Activated CD4-positive, alpha-beta T cell treated with anti-CD3 and anti-CD28 coated beads, Interleukin-2, amount 50 U/mL, for 16 hours (primary cell): ENCODE data around the gene ANKRD34C.

Experiments
- DNase-seq: peaks from one replicate; pipeline ENCODE4 v3.0.0-alpha.2; 2020

The ANKRD34C gene

GRCh38 chr15:79282371-79283251 is at the start of gene ANKRD34C:
Gene ANKRD34C, plus strand, starts transcription at chr15:79282722. Its CDS starts 10,563 bp downstream, at chr15:79293285.
- no peak for DNase-seq

DNA sequence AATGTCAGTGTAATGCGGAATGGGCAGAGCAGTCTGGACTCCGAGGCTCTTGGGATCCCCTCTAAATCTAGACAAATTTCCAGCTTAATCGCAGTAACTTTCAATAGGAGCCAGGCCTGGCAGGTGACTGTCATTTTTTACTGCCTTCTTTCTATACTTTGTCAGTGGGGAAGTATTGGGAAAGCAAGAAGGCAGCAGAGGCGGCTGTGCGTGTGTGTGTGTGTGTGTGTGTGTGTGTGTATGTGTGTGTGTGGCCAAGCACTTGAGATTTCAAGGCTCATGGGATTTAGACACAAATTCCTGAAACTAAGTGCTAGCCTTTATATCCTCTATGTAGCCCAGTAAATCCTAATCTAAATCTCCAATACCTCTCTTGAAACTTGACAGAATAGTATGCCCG is 49.3 kb upstream of the ANKRD34C start:
- no peak for DNase-seq

- DNase-seq: no peak
These were observed 42.5 kb upstream of the ANKRD34C start for GRCh38 chr15:79240036-79240435.

- DNase-seq: no peak
These were observed 38.8 kb upstream of the ANKRD34C start for GRCh38 chr15:79243723-79244122.

- no peak for DNase-seq
These were observed 37.6 kb upstream of the ANKRD34C start for GRCh38 chr15:79244876-79245275.

- no peak for DNase-seq
These were observed 34.3 kb upstream of the ANKRD34C start for GRCh38 chr15:79248183-79248582.

DNA sequence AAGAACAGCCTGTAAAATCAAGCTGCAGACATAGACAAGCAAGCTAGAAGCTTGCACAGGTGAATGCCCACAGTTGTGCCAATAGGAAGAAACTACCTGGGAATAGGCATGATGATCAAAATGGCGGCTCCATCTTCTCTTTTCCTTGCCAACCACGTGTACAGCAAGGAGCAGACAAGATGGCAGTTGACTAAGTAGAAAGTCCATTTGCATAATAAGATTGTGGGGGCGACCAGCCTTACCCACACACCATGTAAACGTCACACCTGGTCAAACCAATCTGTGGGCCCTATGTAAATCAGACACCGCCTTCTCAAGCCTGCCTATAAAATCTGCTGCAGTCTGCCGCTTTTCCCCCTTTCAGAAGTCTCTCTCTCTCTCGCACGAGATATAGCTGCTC is 25.1 kb upstream of the ANKRD34C start:
- DNase-seq: no peak

GRCh38 chr15:79261836-79262235 is 20.7 kb upstream of the ANKRD34C start:
- DNase-seq: no peak

- no peak for DNase-seq
These were observed 17.4 kb upstream of the ANKRD34C start for GRCh38 chr15:79265167-79265566.

DNA sequence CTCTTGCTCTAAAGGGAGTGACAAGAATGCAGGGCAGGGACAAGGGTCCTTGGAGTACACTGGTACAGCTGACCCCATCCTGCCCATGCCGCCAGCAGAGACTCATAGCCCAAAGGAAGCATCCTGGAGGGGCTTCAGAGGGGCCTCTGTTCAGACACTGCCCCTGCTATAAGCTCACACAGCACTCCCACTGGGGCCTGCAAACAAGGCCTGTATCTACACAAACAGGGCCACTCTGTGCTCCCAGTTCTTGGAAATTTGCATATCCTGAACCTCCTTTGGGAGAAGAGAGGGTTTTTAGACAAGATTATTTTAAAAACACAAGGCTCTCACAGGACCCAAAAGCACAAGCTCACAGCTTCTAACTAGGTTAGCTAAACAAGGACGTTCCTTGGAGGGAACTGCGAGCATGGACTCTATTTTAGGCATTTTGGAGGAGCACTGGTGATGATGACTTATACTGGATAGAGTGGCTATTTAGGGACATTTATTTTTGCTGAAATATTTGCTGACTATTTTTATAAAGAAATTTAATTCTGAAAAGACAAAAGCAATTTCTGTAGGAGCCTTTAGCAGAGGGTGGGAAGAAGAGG is 16.4 kb upstream of the ANKRD34C start:
- DNase-seq: no peak

DNA sequence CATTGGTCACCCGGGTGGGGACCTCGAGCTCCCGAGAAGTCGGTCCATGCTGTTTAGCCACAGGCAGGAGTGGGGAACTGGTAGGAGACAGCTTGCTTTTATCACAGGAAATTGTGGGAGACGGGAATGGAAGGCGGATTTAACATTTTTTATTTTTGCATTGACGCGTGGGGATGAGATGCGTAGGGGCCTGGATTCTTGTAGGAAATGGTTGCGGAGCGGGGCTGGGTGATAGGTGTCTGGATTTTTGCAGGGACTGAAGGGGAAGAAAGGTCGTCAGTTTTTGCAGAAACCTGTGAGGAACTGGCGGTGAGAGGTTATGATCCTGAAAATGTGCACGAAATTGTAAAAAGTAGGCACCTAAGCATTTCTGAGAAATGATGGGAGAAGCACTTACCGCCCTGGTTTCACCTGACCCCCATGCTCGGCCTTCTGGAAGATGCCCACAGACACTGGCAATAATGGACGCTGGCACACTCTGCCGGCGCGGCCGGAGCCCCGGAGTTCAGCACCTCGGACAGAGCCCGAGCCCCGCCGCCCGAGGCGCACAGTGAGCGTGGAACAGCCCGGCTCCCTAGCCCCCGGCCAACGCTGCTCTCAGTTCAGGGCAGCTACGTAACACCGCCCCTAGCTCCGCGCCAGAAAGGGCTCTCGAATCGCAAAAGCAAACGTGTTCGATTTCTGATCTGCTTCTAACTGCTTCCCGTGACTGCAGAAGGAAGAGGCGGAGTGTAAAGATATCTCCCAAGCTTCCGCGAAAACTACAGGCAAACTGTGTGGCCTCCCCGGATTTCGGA is 928 bp downstream of the ANKRD34C start:
- DNase-seq: peak; percentile 18

GRCh38 chr15:79290642-79291275 is 8.2 kb downstream of the ANKRD34C start:
- no peak for DNase-seq

GRCh38 chr15:79292011-79292410 is 9.5 kb downstream of the ANKRD34C start:
- no peak for DNase-seq

DNA sequence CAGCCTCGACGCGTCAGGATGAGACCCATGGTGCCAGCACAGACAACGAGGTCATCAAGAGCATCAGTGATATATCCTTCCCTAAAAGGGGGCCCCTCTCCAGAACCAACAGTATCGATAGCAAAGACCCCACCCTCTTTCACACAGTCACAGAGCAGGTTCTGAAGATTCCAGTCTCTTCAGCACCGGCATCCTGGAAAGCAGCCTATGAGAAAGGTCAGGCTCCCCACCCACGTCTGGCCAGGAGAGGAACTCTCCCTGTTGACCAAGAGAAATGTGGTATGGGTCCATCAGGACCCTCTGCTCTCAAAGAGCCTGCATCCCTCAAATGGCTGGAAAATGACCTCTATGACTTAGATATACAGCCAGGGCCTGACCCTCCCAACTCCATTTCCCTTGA is 11.6 kb downstream of the ANKRD34C start:
- no peak for DNase-seq

DNA sequence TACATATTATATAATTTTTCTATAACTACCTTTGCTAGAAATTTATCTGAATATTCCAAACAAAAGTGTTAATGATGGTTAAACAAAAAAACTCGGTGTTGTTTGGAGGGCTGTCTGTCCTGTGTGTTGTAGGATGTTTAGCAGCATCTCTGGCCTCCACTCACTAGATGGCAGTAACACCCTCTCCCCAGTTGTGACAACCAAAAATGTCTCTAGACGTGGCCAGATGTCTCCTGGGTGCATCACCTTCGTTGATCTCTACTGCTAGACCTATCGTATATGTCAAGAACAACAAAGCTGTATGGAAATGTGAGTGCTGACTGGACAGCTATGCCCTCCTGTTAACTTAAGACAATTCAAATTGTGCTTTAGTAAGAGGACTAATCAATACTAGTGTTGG is 14.1 kb downstream of the ANKRD34C start:
- peak; percentile 20 for DNase-seq

GRCh38 chr15:79299126-79299840 is 16.8 kb downstream of the ANKRD34C start:
- no peak for DNase-seq

DNA sequence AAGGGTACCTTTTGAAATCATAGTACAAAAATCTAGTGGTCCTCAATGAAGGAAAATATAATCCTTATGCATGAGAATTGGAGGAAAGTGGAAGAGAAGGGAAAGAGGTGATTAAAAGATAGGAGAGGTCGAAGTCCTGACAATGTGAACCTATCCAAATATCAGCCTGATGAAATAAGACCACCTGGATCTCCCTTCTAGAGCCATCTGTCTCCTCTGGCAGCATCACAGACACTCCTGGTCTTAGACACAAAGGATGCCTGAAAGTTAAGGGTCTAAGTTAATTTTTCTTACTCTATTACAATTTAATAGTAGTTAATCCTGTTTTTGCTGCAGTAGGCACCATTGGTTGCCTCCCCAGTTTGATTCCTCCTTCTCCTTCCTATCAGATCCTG is 17.3 kb downstream of the ANKRD34C start:
- DNase-seq: no peak

DNA sequence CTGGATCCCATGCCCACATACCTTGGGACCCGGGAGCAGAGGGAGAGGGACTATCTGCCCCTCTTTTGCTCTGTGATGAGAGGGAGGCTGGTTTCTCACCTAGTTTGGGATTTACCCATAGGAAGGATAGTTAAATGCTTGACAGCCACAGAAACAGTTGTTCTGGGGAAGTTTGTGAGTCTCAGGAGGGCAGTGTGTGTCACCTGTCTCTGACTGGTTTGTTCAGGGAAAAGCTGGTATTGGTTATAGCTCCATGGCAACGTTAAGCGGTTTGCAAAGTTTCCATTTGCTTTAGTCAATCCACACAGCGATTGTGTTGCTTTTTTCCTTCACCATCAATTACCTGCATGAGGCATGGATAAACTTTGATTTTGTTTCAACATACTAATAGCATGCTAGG is 24.7 kb downstream of the ANKRD34C start:
- DNase-seq: no peak

GRCh38 chr15:79308874-79309273 is 26.4 kb downstream of the ANKRD34C start:
- DNase-seq: no peak

DNA sequence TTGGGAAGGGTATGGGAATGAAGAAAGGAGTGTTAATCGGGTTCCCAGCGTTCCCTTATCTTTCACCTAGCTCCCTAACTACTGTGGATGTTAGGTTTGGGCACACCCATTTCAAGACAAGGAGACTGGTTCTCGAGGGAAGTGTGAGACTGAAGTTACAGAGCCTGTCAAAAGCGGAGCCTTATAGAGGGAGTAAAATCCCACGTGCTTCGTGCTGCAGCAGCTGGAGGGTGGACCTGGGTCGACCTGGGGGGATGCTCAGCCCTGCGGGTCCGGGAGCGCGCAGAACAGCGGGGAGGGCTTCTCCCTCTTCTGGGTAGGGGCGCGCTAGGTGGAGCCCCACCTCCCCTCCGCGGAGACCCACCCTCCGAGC is 28.1 kb downstream of the ANKRD34C start:
- DNase-seq: no peak

- peak; percentile 91 for DNase-seq
These were observed 28.7 kb downstream of the ANKRD34C start, which contains the start of gene TMED3 for GRCh38 chr15:79310985-79311900. Gene TMED3, plus strand, starts transcription at chr15:79311112. Its CDS starts 138 bp downstream, at chr15:79311250.
